Motor neuron (in vitro differentiated cells): ENCODE data around the gene TLCD1. TPM values are rescaled to one million over a fixed set of nuclear protein-coding genes. Genes with fewer than 3 reads are reported as not detected.

ENCODE experiments used
- ATAC-seq, 8 experiments: fragments of 200-7000 bp; cut with Tn5 transposase; replicated peaks in 6 of 8; 2 replicates each; pipeline ENCODE4 v1.8.0; 2021; ENCODE audit warnings: mild to moderate bottlenecking in 8 of 8, moderate library complexity in 8 of 8
- H3K27ac ChIP-seq, 2 donors: fragments of 250-450 bp; sonication (Bioruptor Pico); 2 replicates each; pipeline ENCODE4 v1.9.0; 2021; ENCODE audit warnings: antibody characterized with exemption in 2 of 2, mild to moderate bottlenecking in 2 of 2, moderate library complexity in 1 of 2
- H3K4me1 ChIP-seq, 2 donors: fragments of 250-450 bp; sonication (Bioruptor Pico); replicated peaks in 1 of 2; 2 replicates each; pipeline ENCODE4 v1.6.1; 2021; ENCODE audit warnings: antibody characterized with exemption in 2 of 2, mild to moderate bottlenecking in 2 of 2, moderate library complexity in 1 of 2
- H3K4me3 ChIP-seq, 5 donors: fragments of 250-450 bp; sonication (Bioruptor Pico); 2 replicates each; pipeline ENCODE4 v1.9.0; 2021; ENCODE audit warnings: antibody characterized with exemption in 5 of 5, mild to moderate bottlenecking in 5 of 5, moderate library complexity in 4 of 5
- WGBS, 10 experiments: fragments of 450-650 bp; shearing (Covaris generic); methylation state at CpG; one replicate each; pipeline ENCODE4 v1.0.0; 2022; 5-methylcytosine and 5-hydroxymethylcytosine counted together
- in situ Hi-C, 9 experiments: fragments of 400-800 bp; cut with MboI; loops; one replicate each; pipeline ENCODE4 v1.15.0; 2021; ENCODE audit warnings: low sequenced_read_pairs in 9 of 9, low pct_unique_long_range_greater_than_20kb in 2 of 9; ENCODE audit not compliant: unreplicated experiment in 9 of 9
- total RNA-seq, 8 experiments: library from RNA; unstranded; fragments of 300-600 nt; gene quantifications; 2 replicates each; pipeline versions ENCODE4 v1.2.3 to v1.2.4, GENCODE V29; 2022

The TLCD1 gene
- total RNA-seq, 8 experiments from 2014 or later = 3.4 to 38.3 (median 7.5) TPM

DNA sequence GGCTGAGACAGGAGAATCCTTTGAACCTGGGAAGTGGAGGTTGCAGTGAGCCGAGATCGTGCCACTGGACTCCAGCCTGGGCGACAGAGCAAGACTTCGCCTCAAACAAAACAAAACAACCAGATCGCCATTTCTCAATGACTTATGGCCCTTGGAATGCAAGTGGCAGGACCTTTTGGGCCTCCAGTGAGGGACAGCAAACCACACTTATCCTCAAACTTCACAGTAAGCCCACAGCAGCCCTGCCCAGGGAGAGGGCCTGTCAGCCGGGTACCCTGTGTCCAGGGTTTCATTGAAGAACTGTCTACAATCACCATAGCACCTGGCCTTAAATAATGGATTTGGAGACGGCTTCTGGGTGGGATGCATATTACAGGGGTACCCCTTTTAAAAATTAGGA, 29.5 kb upstream of the TLCD1 start:
- no peak for ATAC-seq
- WGBS, 10 experiments = 83 to 100% (median 94%) methylated on average over 1 to 2 of the region's 7 CpGs; no CpG with 5 or more reads in 3 of the 10 experiments
- no peak overlapping the region for H3K27ac ChIP-seq

GRCh38 chr17:28751600-28752366, 25.8 kb upstream of the TLCD1 start:
- in situ Hi-C loops = loop anchor here in 3 of 9 experiments (25.0 kb wide), 2 partner anchors 111 to 161 kb away; partner anchors contain the start of genes DHRS13 (in 2 of the 3) and ERAL1 (in 1 of the 3)
- Histone ChIP-seq H3K4me3 (no peak overlapping the region), H3K4me1 (peaks cover 10 to 11% of the 10 kb centered on the region in 2 donors), H3K27ac (no peak overlapping the region)
- 80 to 100% (median 98%) methylated on average over 1 to 7 of the region's 10 CpGs; no CpG with 5 or more reads in 1 of the 10 experiments for whole genome bisulfite sequencing, 10 experiments
- no peak for ATAC-seq

More for the DNA sequence above, 29.5 kb upstream of the TLCD1 start:
- H3K4me3 ChIP-seq = no peak overlapping the region
- in situ Hi-C loops = loop anchor here in 3 of 9 experiments (25.0 kb wide), 2 partner anchors 107 to 157 kb away; partner anchors contain the start of genes DHRS13 (in 2 of the 3) and ERAL1 (in 1 of the 3)
- peaks cover under 1 to 2% of the 10 kb centered on the region in 2 donors for H3K4me1 ChIP-seq

GRCh38 chr17:28750178-28751047, 24.4 kb upstream of the TLCD1 start:
- 0 to 100% (median 61%) methylated on average over 1 to 13 of the region's 20 CpGs for WGBS, 10 experiments
- Histone ChIP-seq H3K27ac (peak overlapping the region in 1 of 2 donors; percentile 15), H3K4me3 (peak overlapping the region in 2 of 5 donors; percentile 1 to 4), H3K4me1 (peaks cover 22 to 23% of the 10 kb centered on the region in 2 donors)
- peak; percentile 20 to 63 (median 53) for ATAC-seq
- in situ Hi-C loops = loop anchor here in 3 of 9 experiments (25.0 kb wide), 2 partner anchors 112 to 162 kb away; partner anchors contain the start of genes DHRS13 (in 2 of the 3) and ERAL1 (in 1 of the 3)

GRCh38 chr17:28749516-28750177, 23.6 kb upstream of the TLCD1 start:
- ATAC-seq = peak in 1 of 8 experiments; percentile 3
- in situ Hi-C loops = loop anchor here in 4 of 9 experiments (25.0 kb wide), 3 partner anchors 113 to 363 kb away; partner anchors contain the start of genes DHRS13 (in 2 of the 4) and ERAL1 (in 1 of the 4)
- Histone ChIP-seq H3K4me1 (peaks cover 22 to 23% of the 10 kb centered on the region in 2 donors), H3K4me3 (peak overlapping the region in 2 of 5 donors; percentile 1 to 4), H3K27ac (peak overlapping the region in 1 of 2 donors; percentile 42)
- WGBS, 10 experiments = 0 to 80% (median 33%) methylated on average over 1 to 5 of the region's 11 CpGs; no CpG with 5 or more reads in 4 of the 10 experiments

DNA sequence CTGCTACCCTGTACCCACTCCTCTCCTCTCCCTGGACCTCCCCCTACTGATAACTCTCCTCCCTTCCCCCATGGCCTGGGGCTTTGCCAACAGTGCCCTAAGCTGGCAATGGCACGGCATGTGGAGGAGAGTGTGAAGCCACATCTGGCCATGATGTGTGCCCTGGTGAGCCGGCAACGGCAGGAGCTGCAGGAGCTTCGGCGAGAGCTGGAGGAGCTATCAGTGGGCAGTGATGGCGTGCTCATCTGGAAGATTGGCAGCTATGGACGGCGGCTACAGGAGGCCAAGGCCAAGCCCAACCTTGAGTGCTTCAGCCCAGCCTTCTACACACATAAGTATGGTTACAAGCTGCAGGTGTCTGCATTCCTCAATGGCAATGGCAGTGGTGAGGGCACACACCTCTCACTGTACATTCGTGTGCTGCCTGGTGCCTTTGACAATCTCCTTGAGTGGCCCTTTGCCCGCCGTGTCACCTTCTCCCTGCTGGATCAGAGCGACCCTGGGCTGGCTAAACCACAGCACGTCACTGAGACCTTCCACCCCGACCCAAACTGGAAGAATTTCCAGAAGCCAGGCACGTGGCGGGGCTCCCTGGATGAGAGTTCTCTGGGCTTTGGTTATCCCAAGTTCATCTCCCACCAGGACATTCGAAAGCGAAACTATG, 23.0 kb upstream of the TLCD1 start:
- Histone ChIP-seq H3K4me3 (no peak overlapping the region), H3K27ac (no peak overlapping the region), H3K4me1 (peaks cover 22 to 23% of the 10 kb centered on the region in 2 donors)
- ATAC-seq = no peak
- in situ Hi-C loops = loop anchor here in 1 of 9 experiments (25.0 kb wide), 1 partner anchor 363 kb away; no protein-coding TSS in a partner anchor
- WGBS, 10 experiments = 80 to 96% (median 87%) methylated on average over 1 to 7 of the region's 18 CpGs; no CpG with 5 or more reads in 4 of the 10 experiments

DNA sequence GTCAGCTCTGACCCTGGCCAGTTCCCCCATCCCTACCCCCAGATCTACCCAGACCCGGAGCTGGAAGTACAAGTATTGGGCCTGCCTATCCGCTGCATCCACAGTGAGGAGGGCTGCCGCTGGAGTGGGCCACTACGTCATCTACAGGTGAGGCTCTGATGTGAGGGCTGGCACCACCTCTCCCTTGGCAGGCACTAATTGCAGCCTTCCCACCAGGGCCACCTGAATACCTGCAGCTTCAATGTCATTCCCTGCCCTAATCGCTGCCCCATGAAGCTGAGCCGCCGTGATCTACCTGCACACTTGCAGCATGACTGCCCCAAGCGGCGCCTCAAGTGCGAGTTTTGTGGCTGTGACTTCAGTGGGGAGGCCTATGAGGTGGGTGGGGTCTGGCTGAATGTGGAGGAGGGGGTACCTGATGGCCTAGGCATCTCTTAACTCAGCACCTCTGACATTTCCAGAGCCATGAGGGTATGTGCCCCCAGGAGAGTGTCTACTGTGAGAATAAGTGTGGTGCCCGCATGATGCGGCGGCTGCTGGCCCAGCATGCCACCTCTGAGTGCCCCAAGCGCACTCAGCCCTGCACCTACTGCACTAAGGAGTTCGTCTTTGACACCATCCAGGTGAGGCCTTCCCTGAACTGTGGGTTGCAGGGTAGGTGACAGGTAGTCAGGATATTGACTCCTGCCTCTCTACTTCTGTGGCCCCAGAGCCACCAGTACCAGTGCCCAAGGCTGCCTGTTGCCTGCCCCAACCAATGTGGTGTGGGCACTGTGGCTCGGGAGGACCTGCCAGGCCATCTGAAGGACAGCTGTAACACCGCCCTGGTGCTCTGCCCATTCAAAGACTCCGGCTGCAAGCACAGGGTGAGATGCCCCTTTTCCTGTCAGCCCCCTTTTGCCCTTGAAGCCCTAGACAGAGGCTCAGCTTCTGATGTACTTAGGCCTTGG, 22.0 kb upstream of the TLCD1 start:
- in situ Hi-C loops = loop anchor here in 1 of 9 experiments (25.0 kb wide), 1 partner anchor 364 kb away; no protein-coding TSS in a partner anchor
- H3K27ac ChIP-seq = no peak overlapping the region
- 60 to 100% (median 100%) methylated on average over 1 to 6 of the region's 18 CpGs; no CpG with 5 or more reads in 4 of the 10 experiments for WGBS, 10 experiments
- no peak for ATAC-seq
- H3K4me3 ChIP-seq = no peak overlapping the region
- H3K4me1 ChIP-seq = peaks cover 23 to 24% of the 10 kb centered on the region in 2 donors

DNA sequence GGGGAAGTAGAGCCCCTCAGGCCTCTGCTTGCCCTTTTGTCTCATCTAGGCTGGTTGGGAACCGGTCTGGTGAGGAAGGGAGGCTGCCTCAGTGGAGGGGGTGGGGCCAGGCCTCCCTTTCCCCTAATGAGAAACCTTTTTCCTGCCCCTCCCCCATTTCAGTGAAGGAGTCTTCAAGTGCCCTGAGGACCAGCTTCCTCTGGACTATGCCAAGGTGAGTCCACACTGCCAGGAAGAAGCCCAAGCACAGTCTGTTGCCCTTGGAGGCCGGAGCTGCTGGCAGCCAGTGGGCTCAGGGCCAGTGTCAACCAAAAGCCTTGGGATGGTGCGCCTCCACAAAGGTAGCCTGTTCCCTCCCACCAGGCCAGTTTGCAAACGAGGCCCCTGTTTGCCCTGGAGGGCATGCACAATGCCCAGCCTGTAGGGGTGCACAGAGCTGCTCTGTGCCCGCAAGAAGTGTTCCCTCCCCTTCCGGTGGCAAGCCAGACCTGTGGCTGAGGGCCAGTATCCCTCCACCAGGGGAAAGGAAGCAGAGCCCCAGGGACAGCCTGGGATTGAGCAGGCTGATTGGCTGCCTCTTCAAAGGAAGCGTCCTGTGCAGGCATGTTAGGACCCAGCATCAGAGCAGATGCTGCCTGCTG, 21.1 kb upstream of the TLCD1 start:
- WGBS, 10 experiments = 20 to 100% (median 50%) methylated on average over 1 to 2 of the region's 7 CpGs; no CpG with 5 or more reads in 5 of the 10 experiments
- H3K4me1 ChIP-seq = peaks cover 29 to 33% of the 10 kb centered on the region in 2 donors
- peak in 1 of 8 experiments; percentile 14 for ATAC-seq
- in situ Hi-C loops = loop anchor here in 1 of 9 experiments (25.0 kb wide), 1 partner anchor 365 kb away; no protein-coding TSS in a partner anchor
- H3K4me3 ChIP-seq = no peak overlapping the region
- peak overlapping the region; percentile 4 to 97 for H3K27ac ChIP-seq

- Histone ChIP-seq H3K4me1 (peaks cover 33 to 35% of the 10 kb centered on the region in 2 donors), H3K4me3 (no peak overlapping the region), H3K27ac (peak overlapping the region; percentile 4 to 97)
- 33 to 70% (median 67%) methylated on average over 1 to 4 of the region's 5 CpGs; no CpG with 5 or more reads in 7 of the 10 experiments for WGBS, 10 experiments
- in situ Hi-C loops = loop anchor here in 1 of 9 experiments (25.0 kb wide), 1 partner anchor 366 kb away; no protein-coding TSS in a partner anchor
- ATAC-seq = no peak
These were observed 20.6 kb upstream of the TLCD1 start for GRCh38 chr17:28746611-28747050.

- peaks cover 33 to 41% of the 10 kb centered on the region in 2 donors for H3K4me1 ChIP-seq
- 53 to 100% (median 100%) methylated on average over 1 to 2 of the region's 4 CpGs; no CpG with 5 or more reads in 3 of the 10 experiments for WGBS, 10 experiments
- in situ Hi-C loops = loop anchor here in 1 of 9 experiments (25.0 kb wide), 1 partner anchor 366 kb away; no protein-coding TSS in a partner anchor
- ATAC-seq = no peak
- peak overlapping the region; percentile 97 to 98 for H3K27ac ChIP-seq
- peak overlapping the region; percentile 68 to 99 (median 92) for H3K4me3 ChIP-seq
These were observed 19.9 kb upstream of the TLCD1 start for GRCh38 chr17:28745786-28746411.
